D721Med (cell line): ENCODE results near the gene OPN3.

Experiments used
- DNase-seq: peaks from one replicate; pipeline ENCODE4 v3.0.0; 2011; ENCODE audit warnings: low spot score; ENCODE audit not compliant: insufficient read length
- FAIRE-seq: peaks from 2 replicates; lab custom pipeline; 2011; peaks lifted over from hg19 to GRCh38; lab: Jason Lieb, UNC
- TF ChIP-seq, protein P1 (sequence below): IDR thresholded peaks from 2 replicates; pipeline ENCODE4 v1.5.1; 2012; ENCODE audit warnings: mild to moderate bottlenecking, control low read depth; ENCODE audit not compliant: insufficient read depth; ENCODE audit errors: missing control alignments

The OPN3 gene

GRCh38 chr1:241645199-241645598 lies 5.0 kb upstream of the OPN3 start:
- no peak for FAIRE-seq

DNA sequence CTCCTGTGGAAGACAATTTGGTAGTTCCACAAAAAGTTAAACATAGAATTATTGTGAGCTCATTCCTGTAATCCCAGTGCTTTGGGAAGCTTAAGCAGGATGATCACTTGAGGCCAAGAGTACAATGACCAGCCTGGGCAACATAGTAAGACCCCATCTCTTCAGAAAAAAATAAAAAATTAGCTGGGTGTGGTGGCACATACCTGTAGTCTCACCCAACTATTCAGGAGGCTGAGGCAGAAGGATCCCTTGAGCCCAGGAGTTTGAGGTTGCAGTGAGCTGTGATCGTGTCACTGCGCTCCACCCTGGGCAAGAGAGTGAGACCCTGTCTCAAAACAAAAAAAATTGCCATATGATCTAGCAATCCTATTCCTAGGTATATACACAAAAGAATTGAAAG lies 4.1 kb upstream of the OPN3 start:
- TF ChIP-seq, protein P1, sequence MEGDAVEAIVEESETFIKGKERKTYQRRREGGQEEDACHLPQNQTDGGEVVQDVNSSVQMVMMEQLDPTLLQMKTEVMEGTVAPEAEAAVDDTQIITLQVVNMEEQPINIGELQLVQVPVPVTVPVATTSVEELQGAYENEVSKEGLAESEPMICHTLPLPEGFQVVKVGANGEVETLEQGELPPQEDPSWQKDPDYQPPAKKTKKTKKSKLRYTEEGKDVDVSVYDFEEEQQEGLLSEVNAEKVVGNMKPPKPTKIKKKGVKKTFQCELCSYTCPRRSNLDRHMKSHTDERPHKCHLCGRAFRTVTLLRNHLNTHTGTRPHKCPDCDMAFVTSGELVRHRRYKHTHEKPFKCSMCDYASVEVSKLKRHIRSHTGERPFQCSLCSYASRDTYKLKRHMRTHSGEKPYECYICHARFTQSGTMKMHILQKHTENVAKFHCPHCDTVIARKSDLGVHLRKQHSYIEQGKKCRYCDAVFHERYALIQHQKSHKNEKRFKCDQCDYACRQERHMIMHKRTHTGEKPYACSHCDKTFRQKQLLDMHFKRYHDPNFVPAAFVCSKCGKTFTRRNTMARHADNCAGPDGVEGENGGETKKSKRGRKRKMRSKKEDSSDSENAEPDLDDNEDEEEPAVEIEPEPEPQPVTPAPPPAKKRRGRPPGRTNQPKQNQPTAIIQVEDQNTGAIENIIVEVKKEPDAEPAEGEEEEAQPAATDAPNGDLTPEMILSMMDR: no peak
- FAIRE-seq (no peak), DNase-seq (no peak)

More at GRCh38 chr1:241645199-241645598, 5.0 kb upstream of the OPN3 start:
- TF ChIP-seq, protein P1: no peak
- DNase-seq: no peak

- DNase-seq: no peak
- FAIRE-seq: no peak
- TF ChIP-seq, protein P1: no peak
Measured at GRCh38 chr1:241642593-241642944, 2.4 kb upstream of the OPN3 start.

DNA sequence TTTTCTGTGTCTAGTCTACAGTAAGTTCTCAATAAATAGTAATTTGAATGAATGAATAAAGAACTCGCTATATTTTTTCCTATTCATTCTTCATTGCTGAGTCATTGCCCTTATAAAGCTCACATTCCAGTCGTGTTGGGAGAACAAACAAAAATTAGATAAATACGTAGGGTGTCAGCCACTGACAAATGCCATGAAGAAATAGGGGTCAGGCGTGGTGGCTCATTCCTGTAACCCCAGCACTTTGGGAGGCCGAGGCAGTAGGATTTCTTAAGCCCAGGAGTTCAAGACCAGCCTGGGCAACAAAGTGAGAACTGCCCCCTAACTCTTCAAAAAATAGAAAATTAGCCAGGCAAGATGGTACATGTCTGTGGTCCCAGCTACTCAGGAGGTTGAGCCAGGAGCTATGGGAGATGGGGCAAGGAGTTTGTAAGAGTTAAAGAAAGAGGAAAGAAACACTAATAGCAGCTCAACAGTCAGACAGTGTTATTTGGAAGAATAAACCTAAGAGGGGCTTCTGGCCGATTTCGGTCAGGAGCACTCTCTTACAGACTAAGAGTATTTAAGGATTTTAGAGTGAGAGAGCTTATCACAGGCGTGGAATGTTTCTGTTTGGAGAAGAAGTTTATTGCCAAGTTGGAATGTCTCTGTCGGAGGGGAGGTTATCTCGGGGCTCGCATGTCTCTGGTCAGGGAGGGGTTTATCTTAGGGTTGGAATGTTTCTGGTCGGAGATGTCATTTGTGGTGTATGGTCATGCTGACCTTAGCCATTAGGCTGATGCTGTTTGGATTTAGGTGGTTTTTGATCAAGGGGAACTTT lies 1.8 kb upstream of the OPN3 start:
- FAIRE-seq (no peak), DNase-seq (no peak)
- TF ChIP-seq, protein P1: no peak

GRCh38 chr1:241640867-241641622 lies 876 bp upstream of the OPN3 start:
- TF ChIP-seq, protein P1: no peak
- FAIRE-seq: no peak
- no peak for DNase-seq

DNA sequence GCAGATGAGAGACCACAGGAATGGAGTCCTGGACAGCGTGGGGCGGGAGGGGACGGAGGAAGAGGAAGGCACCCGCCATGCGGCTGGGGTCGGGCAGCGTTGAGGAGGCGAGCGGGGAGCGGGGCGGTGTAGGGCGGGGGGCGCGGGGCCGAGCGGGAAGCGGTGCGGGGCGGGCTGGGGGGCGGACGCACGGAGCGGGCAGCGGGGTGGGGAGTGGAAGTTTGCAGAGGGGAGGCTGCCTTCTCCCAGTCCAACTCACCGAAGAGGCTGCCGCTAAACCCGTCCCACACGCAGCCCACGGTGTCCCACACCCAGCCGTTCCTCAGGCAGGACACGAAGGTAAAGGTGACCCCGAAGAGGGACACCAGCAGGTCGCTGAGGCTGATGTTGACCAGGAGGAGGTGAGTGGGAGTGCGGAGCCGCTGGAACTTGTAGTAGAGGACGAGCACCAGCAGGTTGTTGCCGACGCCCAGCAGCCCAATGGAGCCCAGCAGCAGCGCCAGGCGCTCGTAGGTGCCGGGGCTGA lies 483 bp downstream of the OPN3 start:
- FAIRE-seq (no peak), DNase-seq (peak; percentile 29)
- TF ChIP-seq, protein P1: no peak
